ENCODE measurements around the gene HACD1. TPM values are rescaled to one million over a fixed set of nuclear protein-coding genes. Genes with fewer than 3 reads are reported as not detected.

HACD1 gene
- total and polyA plus RNA-seq, 8 donors: 11.5 to 142 (median 24.7) TPM

DNA sequence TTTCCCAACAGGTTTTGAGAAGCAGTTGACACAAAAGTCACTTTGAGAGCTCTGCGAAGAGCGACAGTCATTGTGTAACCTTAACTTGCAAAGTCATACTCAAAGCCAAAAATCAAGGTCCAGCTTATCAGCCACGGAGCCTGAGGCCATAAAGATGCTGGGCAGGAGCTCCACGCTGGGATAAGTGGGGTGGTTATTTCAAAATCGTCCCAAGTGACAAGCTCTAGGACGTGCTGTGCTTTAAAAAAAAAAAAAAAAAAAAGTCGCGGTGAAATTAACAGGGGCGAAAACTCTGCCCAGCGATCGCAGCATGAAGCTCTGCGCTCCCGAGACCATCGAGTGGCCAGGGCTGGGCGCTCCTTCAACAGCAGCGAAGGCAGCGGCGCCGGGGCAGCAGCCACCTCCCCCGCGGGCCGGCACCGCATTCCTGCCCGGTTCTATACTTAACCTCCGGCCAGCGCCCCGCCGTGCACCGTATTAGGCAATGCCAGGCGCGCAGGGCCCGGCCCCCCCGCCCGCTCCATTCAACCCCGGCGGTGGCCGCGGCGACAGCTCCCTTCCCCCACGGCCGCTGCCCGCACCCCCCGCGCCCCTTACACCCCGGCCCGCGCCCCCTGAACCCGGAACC lies 657 bp downstream of the HACD1 start:
- H3K4me1 ChIP-seq: peaks cover 6 to 24% (median 12%) of the 10 kb centered on the region in 4 donors
- peak in 1 of 3 donors; percentile 5 for TF ChIP-seq POLR2AphosphoS5 (IDR thresholded peaks at IDR 0.05)
- TF ChIP-seq POLR2A (IDR thresholded peaks at IDR 0.05): no peak
- H3K4me3 ChIP-seq: peak overlapping the region; percentile 86 to 98 (median 91)
- H3K36me3 ChIP-seq: no peaks in the 10 kb centered on the region
- intact Hi-C loops (cut with DNase I; ENCODE audit: low total_unique reads): no loop called here
- H3K27me3 ChIP-seq: peaks cover 0 to 5% (median 0%) of the 10 kb centered on the region in 3 donors
- H3K27ac ChIP-seq: peak overlapping the region; percentile 88 to 96 (median 95)
- peak; percentile 83 for DNase-seq
- 2 to 3% (median 3%) methylated on average over 22 to 48 of the region's 48 CpGs for WGBS, 5 donors
- H3K9me3 ChIP-seq: no peaks in the 10 kb centered on the region

DNA sequence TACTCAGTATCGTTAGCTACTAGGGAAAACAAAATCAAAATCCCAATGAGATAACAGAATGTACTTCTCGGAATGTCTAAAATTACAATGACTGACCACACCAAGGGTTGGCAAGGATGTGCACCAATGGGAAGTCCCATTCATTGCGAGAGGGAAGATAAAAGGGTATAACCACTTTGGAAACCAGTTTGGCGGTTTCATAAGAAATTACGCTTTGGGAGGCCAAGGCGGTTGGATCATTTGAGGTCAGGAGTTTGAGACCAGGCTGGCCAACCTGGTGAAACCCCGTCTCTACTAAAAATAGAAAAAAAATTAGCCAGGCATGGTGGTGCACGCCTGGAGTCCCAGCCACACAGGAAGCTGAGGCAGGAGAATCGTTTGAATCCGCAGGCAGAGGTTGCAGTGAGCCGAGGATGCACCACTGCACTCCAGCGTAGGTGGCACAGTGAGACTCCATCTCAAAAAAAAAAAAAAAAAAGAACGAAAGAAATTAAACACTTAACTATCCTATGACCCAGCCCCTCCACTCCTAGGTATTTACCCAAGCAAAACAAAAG lies 7.6 kb downstream of the HACD1 start:
- Histone ChIP-seq H3K4me3 (no peak overlapping the region), H3K27ac (no peak overlapping the region), H3K36me3 (no peaks in the 10 kb centered on the region), H3K4me1 (peaks cover 0 to 17% (median 7%) of the 10 kb centered on the region in 4 donors), H3K9me3 (no peaks in the 10 kb centered on the region), H3K27me3 (no peaks in the 10 kb centered on the region)
- 85 to 91% (median 86%) methylated on average over 13 of the region's 13 CpGs for WGBS, 5 donors
- no peak for DNase-seq
- intact Hi-C loops (cut with DNase I; ENCODE audit: low total_unique reads): loop anchor here (5.0 to 10.0 kb wide), 2 partner anchors 133 to 265 kb away; no protein-coding TSS in a partner anchor
- no peak for TF ChIP-seq POLR2AphosphoS5 (IDR thresholded peaks at IDR 0.05)

DNA sequence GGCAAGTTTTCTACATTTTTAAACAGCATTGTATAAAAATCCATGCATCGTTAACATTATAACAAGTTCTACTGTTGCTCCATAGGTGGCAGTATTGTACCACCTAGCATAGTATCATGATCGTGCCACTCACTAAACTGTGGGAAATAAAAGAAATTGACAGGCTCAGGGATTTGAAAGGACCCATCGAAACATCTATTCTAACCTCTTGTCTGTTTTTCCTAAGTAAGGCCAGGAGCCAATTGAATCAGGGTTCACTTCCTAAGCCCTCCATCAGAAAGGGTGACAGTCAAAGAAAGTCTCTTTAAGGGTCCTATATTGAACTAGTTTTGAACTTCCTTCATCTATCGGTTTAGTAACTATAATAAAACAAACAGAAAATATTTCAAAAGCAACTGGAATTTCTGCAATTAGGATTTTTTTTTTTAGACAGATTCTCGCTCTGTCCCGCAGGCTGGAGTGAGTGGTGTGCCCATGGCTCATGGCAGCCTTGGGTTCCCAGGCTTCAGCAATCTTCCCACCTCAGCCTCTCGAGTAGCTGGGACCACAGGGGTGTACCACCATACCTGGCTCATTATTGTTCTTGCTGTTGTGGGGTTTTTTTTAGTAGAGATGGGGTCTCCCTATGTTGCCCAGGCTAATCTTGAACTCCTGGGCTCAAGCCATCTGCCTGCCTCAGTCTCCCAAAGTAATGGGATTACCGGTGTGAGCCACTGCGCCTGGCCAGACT lies 9.4 kb downstream of the HACD1 start:
- Histone ChIP-seq H3K4me1 (peaks cover 0 to 17% (median 6%) of the 10 kb centered on the region in 4 donors), H3K9me3 (no peaks in the 10 kb centered on the region), H3K4me3 (no peak overlapping the region), H3K27me3 (no peaks in the 10 kb centered on the region), H3K36me3 (no peaks in the 10 kb centered on the region), H3K27ac (no peak overlapping the region)
- WGBS, 5 donors: 50 to 58% (median 55%) methylated on average over 9 of the region's 9 CpGs
- peak in 1 of 2 donors; percentile 79 for DNase-seq
- TF ChIP-seq, protein P1, sequence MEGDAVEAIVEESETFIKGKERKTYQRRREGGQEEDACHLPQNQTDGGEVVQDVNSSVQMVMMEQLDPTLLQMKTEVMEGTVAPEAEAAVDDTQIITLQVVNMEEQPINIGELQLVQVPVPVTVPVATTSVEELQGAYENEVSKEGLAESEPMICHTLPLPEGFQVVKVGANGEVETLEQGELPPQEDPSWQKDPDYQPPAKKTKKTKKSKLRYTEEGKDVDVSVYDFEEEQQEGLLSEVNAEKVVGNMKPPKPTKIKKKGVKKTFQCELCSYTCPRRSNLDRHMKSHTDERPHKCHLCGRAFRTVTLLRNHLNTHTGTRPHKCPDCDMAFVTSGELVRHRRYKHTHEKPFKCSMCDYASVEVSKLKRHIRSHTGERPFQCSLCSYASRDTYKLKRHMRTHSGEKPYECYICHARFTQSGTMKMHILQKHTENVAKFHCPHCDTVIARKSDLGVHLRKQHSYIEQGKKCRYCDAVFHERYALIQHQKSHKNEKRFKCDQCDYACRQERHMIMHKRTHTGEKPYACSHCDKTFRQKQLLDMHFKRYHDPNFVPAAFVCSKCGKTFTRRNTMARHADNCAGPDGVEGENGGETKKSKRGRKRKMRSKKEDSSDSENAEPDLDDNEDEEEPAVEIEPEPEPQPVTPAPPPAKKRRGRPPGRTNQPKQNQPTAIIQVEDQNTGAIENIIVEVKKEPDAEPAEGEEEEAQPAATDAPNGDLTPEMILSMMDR (IDR thresholded peaks at IDR 0.05): peak in 5 of 7 experiments; percentile 68 to 87 (median 85)
- no peak for TF ChIP-seq POLR2AphosphoS5 (IDR thresholded peaks at IDR 0.05)
- intact Hi-C loops (cut with DNase I; ENCODE audit: low total_unique reads): loop anchor here (5.0 to 10.0 kb wide), 2 partner anchors 135 to 267 kb away; no protein-coding TSS in a partner anchor

DNA sequence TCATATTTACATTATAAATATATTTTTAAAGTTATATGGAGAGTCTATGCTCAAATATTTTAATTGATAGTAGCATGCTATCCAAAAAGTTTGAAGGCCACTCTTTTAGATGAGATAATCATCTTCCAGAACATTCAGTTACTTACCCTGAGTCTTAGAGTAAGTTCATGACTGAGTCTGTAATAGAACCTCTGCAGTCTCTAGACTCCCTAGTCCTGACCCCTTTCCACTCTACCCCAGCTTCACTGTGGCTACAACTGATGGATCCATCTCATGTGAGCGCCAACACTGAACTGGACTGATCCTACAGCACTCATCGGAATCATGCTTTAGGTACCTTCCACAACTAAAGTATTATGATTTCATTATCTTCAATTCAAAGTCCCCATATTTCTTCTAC lies 10.1 kb downstream of the HACD1 start:
- TF ChIP-seq POLR2AphosphoS5 (IDR thresholded peaks at IDR 0.05): no peak
- TF ChIP-seq, protein P1 (IDR thresholded peaks at IDR 0.05): no peak
- no peak for TF ChIP-seq EP300 (IDR thresholded peaks at IDR 0.05)
- no peak for TF ChIP-seq POLR2A (IDR thresholded peaks at IDR 0.05)
- DNase-seq: no peak
- Histone ChIP-seq H3K9me3 (no peaks in the 10 kb centered on the region), H3K4me1 (peaks cover 0 to 17% (median 6%) of the 10 kb centered on the region in 4 donors), H3K27ac (no peak overlapping the region), H3K27me3 (no peaks in the 10 kb centered on the region), H3K36me3 (no peaks in the 10 kb centered on the region), H3K4me3 (no peak overlapping the region)
- intact Hi-C loops (cut with DNase I; ENCODE audit: low total_unique reads): loop anchor here (5.0 to 10.0 kb wide), 2 partner anchors 135 to 268 kb away; no protein-coding TSS in a partner anchor
- 49 to 66% (median 61%) methylated on average over 2 of the region's 2 CpGs for WGBS, 5 donors

DNA sequence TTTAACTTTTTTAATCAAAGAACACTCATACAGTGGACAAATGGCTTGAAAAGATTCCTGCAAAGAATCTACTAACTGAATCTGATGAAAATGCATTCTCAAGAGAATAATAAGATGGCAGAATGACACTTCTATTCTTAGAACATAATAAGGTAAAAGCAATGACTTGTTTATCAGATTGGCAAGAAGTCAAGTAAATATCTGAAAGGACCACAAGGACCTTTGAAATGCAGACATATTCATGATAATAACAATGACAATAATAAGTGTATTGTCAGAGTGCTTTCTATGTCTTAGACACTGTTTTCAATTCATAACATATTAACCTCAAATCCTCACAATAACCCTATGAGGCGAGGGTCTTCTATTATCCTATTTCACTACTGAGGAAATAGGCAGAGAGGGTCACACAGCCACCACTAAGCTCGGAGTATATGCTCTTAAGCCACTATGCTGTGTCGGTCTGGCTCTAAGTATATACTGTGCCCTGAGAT lies 10.6 kb downstream of the HACD1 start:
- Histone ChIP-seq H3K27me3 (no peaks in the 10 kb centered on the region), H3K36me3 (no peaks in the 10 kb centered on the region), H3K27ac (no peak overlapping the region), H3K4me3 (no peak overlapping the region), H3K4me1 (peaks cover 0 to 17% (median 6%) of the 10 kb centered on the region in 4 donors), H3K9me3 (no peaks in the 10 kb centered on the region)
- TF ChIP-seq, protein P1 (IDR thresholded peaks at IDR 0.05): no peak
- TF ChIP-seq EP300 (IDR thresholded peaks at IDR 0.05): no peak
- TF ChIP-seq POLR2AphosphoS5 (IDR thresholded peaks at IDR 0.05): no peak
- TF ChIP-seq POLR2A (IDR thresholded peaks at IDR 0.05): no peak
- no peak for DNase-seq
- WGBS, 5 donors: 36 to 63% (median 46%) methylated on average over 3 of the region's 3 CpGs
- intact Hi-C loops (cut with DNase I; ENCODE audit: low total_unique reads): loop anchor here (5.0 to 10.0 kb wide), 2 partner anchors 136 to 268 kb away; no protein-coding TSS in a partner anchor
